Measurements from ENCODE around the gene ZBTB32.

- no peak for TF ChIP-seq CTCF (IDR thresholded peaks at IDR 0.05; ENCODE audit: insufficient read depth, low read depth, low read length)
- TF ChIP-seq EZH2 (IDR thresholded peaks at IDR 0.05; ENCODE audit: insufficient read depth, low read length) = no peak
Measured at GRCh38 chr19:35740423-35741202, 36.3 kb downstream of the ZBTB32 start.
